GM12864 (cell line): ENCODE measurements around the gene CLASP1.

Experiments used
- DNase-seq: peaks from one replicate; pipeline ENCODE4 v3.0.0-alpha.2; 2011; ENCODE audit warnings: low read depth
- H3K4me3 ChIP-seq: 2 replicates; pipeline ENCODE4 v1.5.1; 2011; ENCODE audit warnings: mild to moderate bottlenecking, low read depth, low read length, control low read depth
- TF ChIP-seq, protein P1 (sequence below): IDR thresholded peaks from 2 replicates; pipeline ENCODE4 v1.5.1; 2011; ENCODE audit warnings: low read depth, mild to moderate bottlenecking, moderate library complexity, low read length, control low read depth, inconsistent platforms; ENCODE audit errors: missing control alignments

Gene CLASP1

DNA sequence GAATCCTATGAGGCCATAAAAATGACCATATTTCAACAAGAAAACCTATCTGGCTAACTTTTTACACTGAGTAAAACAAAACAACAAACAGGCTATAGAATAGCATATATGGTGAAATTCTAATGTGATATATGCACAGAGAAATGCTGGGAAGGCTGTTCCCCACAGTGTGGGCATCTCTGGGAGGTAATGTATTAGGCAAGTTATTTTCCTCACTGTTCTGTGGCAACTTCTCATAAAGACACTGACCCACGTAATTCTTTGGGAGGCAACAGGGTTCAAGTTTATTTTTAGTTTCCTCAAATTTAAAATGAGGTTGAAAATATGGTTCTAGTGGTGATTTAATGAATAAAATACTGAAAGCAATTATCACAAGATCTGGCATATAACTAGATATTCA lies 71.9 kb downstream of the CLASP1 start:
- no peak for DNase-seq
- no peak overlapping the region for H3K4me3 ChIP-seq
- TF ChIP-seq, protein P1, sequence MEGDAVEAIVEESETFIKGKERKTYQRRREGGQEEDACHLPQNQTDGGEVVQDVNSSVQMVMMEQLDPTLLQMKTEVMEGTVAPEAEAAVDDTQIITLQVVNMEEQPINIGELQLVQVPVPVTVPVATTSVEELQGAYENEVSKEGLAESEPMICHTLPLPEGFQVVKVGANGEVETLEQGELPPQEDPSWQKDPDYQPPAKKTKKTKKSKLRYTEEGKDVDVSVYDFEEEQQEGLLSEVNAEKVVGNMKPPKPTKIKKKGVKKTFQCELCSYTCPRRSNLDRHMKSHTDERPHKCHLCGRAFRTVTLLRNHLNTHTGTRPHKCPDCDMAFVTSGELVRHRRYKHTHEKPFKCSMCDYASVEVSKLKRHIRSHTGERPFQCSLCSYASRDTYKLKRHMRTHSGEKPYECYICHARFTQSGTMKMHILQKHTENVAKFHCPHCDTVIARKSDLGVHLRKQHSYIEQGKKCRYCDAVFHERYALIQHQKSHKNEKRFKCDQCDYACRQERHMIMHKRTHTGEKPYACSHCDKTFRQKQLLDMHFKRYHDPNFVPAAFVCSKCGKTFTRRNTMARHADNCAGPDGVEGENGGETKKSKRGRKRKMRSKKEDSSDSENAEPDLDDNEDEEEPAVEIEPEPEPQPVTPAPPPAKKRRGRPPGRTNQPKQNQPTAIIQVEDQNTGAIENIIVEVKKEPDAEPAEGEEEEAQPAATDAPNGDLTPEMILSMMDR, result no peak

DNA sequence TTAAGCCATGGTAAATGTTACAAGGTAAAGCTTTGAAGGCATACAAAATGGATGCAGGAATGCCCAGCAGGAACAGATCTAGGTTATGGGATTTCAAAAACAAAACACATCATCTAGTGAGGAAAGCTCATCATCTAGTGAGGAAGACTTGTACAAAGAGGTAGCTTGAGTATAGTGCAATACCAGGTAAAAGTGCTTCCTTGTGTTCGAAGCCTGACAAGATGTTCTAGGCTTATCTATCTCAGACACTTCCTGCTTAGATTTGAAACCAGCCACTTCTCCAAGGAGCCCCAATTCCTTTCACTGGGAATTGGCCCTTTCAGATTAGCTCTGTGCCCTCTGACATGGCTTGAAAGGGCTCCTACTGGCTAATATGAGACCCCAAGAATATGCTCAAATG lies 73.0 kb downstream of the CLASP1 start:
- no peak overlapping the region for H3K4me3 ChIP-seq
- TF ChIP-seq, protein P1, result no peak
- DNase-seq, result no peak

DNA sequence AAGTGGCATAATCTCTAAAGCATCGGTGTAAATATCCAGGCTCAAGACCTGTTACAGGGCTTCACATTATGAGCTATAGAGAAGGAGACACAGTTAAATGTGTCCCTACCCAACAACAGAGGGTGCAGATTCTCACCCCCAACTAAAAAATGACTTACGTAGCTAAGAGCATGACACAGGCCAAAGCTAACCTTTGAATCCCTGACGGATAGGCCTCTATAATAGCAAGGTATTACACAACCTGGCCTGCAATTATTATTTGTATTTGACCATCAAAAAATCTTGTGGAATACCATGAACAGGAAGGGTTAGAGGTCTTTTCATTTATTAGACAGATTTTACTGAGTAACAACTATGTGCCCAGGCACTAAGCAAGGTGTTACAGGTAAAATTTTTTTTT lies 73.5 kb downstream of the CLASP1 start:
- TF ChIP-seq, protein P1, result no peak
- H3K4me3 ChIP-seq, result no peak overlapping the region
- DNase-seq, result no peak

DNA sequence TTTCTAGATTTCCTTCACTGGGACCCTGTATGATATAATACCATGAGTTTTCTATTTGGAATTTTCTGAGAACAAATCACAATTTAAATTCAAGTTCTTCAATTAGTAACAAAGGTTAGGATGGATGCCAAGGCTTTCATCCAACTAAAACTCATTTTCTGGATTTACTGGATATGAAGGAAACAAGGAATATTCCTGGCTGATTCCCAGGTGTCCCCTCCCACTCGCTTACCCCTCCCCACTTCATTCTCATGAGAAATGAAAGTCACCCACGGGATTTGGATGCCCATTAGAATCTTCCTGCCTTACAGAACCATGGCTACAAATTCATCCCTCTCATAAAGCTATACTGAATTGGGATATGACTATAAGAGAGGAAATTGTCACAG lies 78.6 kb downstream of the CLASP1 start:
- TF ChIP-seq, protein P1, result no peak
- H3K4me3 ChIP-seq, result no peak overlapping the region
- no peak for DNase-seq

DNA sequence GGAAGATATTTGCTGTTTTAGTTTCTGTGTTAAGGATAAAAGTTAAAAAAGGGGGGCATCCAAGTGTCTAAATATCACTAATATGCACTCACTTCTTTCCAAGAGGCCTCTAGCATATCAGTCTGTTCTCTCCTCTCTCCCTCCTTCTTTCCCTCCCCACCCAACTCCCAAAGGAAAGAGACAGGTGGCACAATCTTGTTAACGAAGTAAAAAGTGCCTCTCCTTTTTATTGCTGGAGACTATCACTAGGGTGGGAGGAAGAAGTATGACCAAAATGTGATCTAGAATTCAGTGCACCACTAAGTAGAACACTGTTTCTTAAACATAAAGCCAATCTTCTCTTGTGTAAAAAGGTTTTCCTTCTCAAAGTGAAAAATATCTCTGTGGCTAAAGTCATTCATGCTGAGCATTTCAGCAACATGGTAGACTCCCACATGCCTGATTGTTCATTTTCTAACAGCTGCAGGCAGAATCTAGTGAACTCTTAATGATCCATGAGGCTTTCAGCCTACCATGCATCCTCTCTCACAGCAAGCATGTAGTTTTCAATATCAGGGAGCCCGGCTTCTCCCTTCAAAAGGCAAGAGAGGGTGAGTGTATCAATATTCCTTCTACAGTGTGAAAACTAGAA lies 79.1 kb downstream of the CLASP1 start:
- DNase-seq, result no peak
- TF ChIP-seq, protein P1, result no peak
- no peak overlapping the region for H3K4me3 ChIP-seq

DNA sequence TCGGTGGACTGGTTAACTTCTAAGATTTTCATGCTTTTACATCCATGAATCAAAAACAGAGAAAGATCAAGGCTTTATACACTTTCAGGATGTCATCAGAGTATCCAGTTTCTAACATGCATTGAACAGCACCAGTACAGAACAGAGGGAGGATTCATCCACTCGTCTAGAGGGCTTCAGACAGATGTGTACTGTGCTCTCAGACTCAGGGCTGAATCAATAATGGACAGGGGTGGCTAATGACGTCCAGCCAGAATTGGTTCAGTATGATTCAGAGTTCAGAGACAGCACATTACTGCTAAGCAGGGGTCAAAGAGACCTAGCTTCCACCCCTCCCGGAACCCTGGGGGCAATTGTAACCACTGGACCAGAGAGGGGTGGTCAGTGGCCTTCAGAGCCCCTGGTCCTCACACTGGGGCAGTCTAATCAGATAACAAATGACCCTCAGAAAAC lies 81.3 kb downstream of the CLASP1 start:
- TF ChIP-seq, protein P1, result no peak
- DNase-seq, result no peak
- no peak overlapping the region for H3K4me3 ChIP-seq

DNA sequence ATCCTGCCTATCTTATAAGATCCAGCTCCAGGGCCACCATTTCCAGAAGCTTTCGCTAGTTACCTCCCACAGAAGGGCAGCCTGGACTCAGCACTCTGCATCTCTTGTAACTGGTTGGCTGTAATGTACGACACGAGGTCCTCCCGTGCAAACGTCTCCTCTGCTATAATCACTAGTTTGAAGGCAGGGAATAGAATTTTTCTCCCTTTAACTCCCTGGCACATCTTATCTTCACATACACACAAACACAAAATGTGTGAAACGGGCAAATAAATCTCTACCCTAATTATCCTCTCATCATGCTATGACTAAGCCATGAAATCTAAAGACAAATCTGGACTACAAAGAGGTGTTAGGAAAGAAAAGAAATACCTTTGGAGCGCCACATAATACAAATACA lies 81.8 kb downstream of the CLASP1 start:
- TF ChIP-seq, protein P1, result no peak
- H3K4me3 ChIP-seq, result no peak overlapping the region
- DNase-seq, result no peak
